ENCODE results near the gene UTP4.
A peak's percentile ranks its signal among the peaks of the same experiment; 100 is the strongest.
"Not testable (repeated sequence)": the region's sequence is repeated elsewhere in the genome, so short reads cannot be mapped to it uniquely, and the experiment has no call there.

The UTP4 gene

DNA sequence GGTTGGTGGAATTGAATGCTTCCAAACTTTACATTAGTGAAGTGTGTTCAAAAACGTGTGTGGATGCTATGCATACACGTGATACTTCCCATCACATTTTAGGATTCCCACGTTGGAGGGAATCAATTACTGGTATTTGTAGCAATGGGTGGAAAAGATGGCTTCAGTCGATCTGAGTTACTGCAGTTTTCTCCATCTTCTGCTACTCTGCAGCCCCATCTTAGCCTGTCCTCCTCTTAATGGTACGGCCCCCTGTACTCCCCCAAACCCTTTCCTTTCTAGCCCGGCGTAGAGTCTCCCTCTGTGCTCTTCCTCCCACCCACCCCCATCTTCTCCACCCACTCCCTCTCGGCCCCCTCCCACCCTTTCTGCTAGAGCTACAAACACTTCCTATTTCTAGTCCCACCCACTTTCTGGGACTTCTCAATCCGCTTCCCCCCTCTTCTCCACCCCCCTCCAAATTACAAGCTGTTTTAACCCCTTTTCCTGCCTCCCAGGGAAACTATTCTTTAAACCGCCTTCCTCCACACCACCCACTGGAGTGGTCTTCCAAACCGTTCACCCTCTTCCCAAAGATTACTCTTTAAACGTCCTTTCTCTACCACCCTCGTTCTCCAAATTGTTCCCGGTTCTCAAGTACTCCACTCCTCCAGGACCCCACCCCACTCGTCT is 1.1 kb upstream of the UTP4 start:
- peak overlapping the region; percentile 93 for H3K4me3 ChIP-seq (ENCODE audit: low read depth, low read length)
- DNase-seq (ENCODE audit: low read depth), result peak; percentile 49
- TF ChIP-seq, protein P1, sequence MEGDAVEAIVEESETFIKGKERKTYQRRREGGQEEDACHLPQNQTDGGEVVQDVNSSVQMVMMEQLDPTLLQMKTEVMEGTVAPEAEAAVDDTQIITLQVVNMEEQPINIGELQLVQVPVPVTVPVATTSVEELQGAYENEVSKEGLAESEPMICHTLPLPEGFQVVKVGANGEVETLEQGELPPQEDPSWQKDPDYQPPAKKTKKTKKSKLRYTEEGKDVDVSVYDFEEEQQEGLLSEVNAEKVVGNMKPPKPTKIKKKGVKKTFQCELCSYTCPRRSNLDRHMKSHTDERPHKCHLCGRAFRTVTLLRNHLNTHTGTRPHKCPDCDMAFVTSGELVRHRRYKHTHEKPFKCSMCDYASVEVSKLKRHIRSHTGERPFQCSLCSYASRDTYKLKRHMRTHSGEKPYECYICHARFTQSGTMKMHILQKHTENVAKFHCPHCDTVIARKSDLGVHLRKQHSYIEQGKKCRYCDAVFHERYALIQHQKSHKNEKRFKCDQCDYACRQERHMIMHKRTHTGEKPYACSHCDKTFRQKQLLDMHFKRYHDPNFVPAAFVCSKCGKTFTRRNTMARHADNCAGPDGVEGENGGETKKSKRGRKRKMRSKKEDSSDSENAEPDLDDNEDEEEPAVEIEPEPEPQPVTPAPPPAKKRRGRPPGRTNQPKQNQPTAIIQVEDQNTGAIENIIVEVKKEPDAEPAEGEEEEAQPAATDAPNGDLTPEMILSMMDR (conservative IDR thresholded peaks at IDR 0.05; ENCODE audit: low read depth, low read length), result no peak

DNA sequence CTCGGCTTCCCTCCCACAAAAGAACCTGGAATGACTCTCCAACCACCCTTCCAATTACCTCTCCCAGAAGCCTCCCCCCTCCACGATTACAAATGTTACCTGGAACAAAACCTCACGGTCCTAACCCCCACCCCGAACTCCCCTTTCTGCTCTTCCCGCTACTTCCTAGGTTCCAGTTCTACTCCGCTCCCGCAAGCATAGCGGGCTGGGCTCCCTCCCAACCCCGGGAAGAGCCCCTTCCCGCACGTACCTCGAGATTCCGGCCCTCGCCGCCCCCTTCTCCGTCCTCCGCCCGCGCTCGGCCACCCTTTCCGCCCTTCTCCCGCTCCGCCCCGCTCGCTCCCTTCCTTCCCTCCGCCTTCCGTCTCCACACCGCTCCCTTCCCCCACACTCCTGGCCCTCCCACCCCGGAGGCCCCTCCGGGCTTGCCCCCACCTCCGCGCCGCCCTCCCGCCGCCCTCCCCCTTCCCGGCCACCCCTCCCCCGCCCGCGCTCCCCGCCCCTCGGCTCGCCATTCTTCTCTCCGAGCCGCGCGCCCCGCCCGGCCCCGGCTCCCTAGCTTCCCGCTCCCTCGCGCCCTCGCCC is 518 bp upstream of the UTP4 start:
- TF ChIP-seq, protein P1 (conservative IDR thresholded peaks at IDR 0.05; ENCODE audit: low read depth, low read length), result no peak
- peak; percentile 85 for DNase-seq (ENCODE audit: low read depth)
- peak overlapping the region; percentile 93 for H3K4me3 ChIP-seq (ENCODE audit: low read depth, low read length)

DNA sequence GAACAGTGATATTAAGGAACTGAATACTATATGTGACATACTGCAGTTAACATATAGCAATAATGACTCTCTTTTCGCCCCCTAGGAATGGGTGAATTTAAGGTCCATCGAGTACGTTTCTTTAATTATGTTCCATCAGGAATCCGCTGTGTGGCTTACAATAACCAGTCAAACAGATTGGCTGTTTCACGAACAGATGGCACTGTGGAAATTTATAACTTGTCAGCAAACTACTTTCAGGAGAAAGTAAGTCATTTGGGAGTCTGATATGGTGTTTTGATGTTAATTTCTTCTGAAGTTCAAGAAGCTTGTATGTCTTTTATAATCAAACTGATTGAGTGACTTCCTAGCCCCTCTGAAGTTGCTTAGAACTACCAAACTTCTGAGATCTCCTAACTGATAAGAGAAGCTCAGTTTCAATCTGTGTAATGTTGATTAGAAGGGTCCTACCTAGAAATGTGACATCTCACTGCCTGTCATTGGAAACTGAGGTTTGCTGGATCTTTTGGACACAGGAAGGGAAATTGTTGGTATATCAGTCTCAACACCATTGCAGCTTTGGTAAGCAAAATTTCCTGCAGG is 1.0 kb downstream of the UTP4 start:
- peak overlapping the region; percentile 93 for H3K4me3 ChIP-seq (ENCODE audit: low read depth, low read length)
- TF ChIP-seq, protein P1 (conservative IDR thresholded peaks at IDR 0.05; ENCODE audit: low read depth, low read length), result no peak

DNA sequence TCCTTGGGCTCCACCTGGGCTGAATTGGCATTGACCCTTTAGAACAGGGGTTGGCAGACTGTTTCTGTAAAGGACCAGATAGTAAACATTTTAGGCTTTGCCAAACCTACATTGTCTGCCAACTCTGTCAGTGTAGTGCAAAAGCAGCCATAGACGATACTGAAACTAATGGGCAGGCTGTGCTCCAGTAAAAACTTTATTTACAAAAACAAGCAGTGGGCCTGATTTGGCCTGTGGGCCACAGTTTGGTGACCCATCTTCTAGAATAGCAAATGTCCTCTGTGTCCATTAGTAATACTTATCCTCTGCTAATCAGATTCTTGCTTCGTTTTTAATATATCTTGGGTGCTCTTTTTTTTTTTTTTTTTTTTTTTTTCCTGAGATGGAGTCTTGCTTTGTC is 6.2 kb downstream of the UTP4 start:
- no peak overlapping the region for H3K4me3 ChIP-seq (ENCODE audit: low read depth, low read length)
- TF ChIP-seq, protein P1 (conservative IDR thresholded peaks at IDR 0.05; ENCODE audit: low read depth, low read length), result no peak
- DNase-seq (ENCODE audit: low read depth), result no peak

More for the DNA sequence above, 1.0 kb downstream of the UTP4 start:
- no peak for DNase-seq (ENCODE audit: low read depth)

DNA sequence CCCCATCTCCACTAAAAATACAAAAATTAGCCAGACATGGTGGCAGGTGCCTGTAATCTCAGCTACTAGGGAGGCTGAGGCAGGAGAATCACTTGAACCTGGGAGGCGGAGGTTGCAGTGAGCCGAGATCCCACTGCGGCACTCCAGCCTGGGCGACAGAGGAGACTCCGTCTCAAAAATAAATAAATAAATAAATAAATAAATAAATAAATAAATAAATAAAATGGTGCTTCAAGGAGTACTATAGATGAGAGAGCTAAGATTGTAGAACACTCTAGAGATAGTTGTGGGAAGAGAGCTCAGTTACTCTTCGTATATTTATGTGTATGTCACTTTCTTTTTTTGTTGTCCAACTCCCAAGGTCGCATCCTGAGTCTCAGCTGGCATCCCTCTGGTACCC is 7.0 kb downstream of the UTP4 start:
- not testable (repeated sequence) for DNase-seq (ENCODE audit: low read depth); H3K4me3 ChIP-seq (ENCODE audit: low read depth, low read length)

DNA sequence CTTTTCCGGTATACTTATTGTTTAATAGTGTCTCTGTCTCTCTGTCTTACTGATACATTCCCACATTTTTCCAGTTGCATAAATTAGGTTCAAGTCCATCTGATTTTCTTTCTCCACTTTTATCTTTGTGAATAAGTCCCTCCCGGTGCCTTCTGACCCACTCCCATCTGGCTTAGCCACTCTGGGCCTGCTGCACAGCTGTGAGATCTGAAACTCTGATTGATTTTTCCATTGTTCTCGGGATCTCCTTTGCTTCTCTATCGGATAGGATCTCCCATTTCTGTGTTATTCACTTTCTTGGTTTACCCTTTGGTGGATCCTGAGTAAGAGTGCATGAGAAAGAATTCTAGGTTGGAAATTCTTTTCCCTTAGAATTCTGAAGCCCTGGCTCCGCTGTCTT is 8.6 kb downstream of the UTP4 start:
- no peak for DNase-seq (ENCODE audit: low read depth)
- TF ChIP-seq, protein P1 (conservative IDR thresholded peaks at IDR 0.05; ENCODE audit: low read depth, low read length), result no peak
- no peak overlapping the region for H3K4me3 ChIP-seq (ENCODE audit: low read depth, low read length)

DNA sequence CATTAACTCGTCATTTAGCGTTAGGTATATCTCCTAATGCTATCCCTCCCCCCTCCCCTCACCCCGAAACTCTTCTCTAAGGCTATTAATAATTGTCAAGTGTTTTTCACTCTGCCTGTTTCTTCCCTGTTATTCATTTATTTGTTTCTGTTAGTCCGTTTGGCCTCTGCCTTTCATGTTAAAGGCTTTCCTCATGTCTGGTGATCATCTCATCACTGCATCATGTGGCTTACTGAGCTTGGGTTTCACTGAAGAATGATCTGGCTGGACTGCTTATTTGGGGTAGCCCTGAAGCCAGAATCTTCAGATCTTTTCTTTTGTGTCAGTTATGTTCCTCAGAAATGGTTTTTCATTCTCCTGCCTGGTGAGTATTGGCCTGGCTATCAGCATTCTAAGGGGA is 9.5 kb downstream of the UTP4 start:
- DNase-seq (ENCODE audit: low read depth), result no peak
- TF ChIP-seq, protein P1 (conservative IDR thresholded peaks at IDR 0.05; ENCODE audit: low read depth, low read length), result no peak
- no peak overlapping the region for H3K4me3 ChIP-seq (ENCODE audit: low read depth, low read length)
